ENCODE data around the gene SYT1.

SYT1 gene

GRCh38 chr12:79435742-79436141 lies 571.2 kb downstream of the SYT1 start:
- no peak overlapping the region for H3K4me3 Mint-ChIP-seq
- H3K4me1 Mint-ChIP-seq (ENCODE audit: low read depth): no peaks in the 10 kb centered on the region
- H3K9me3 Mint-ChIP-seq: no peaks in the 10 kb centered on the region
- H3K36me3 Mint-ChIP-seq (ENCODE audit: low read depth): no peaks in the 10 kb centered on the region
- no peak overlapping the region for H3K27ac Mint-ChIP-seq
- no peaks in the 10 kb centered on the region for H3K27me3 Mint-ChIP-seq

- Mint-ChIP-seq H3K4me1 (ENCODE audit: low read depth) (no peaks in the 10 kb centered on the region), H3K27ac (no peak overlapping the region), H3K9me3 (peaks cover 5% of the 10 kb centered on the region), H3K36me3 (ENCODE audit: low read depth) (no peaks in the 10 kb centered on the region), H3K27me3 (no peaks in the 10 kb centered on the region), H3K4me3 (no peak overlapping the region)
These were observed 574.1 kb downstream of the SYT1 start for GRCh38 chr12:79438480-79439174.

DNA sequence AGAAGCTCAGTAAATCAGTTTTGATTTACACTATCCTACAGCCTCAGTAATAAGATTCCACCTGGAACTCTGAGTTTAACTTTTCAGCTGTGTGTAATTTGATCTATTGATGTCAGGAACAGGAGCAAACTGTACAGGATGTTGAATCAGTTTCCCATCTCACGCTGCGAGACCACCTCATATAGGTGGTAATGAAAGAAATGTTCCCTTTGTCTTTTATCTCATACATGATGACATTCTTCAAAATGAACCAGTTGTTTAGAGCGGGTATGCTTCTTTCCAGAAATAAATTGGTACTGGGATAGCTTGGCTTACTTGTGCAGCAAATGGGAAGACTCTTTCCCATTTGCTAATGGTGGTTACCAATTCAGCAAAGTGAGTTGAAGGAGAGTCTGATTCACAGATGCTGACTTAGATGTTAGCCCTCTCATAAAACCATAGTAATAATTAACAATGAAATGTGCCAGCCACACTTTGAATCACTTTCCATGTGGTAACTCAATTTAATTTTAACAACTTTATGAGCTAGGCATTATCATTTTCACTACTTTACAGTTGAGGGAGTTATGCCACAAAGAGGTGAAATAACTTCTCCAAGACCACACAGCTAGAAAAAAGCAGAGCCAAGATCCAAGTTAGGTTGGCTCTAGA lies 574.7 kb downstream of the SYT1 start:
- H3K27me3 Mint-ChIP-seq: no peaks in the 10 kb centered on the region
- H3K27ac Mint-ChIP-seq: no peak overlapping the region
- no peaks in the 10 kb centered on the region for H3K4me1 Mint-ChIP-seq (ENCODE audit: low read depth)
- H3K4me3 Mint-ChIP-seq: no peak overlapping the region
- no peaks in the 10 kb centered on the region for H3K36me3 Mint-ChIP-seq (ENCODE audit: low read depth)
- H3K9me3 Mint-ChIP-seq: peaks cover 5% of the 10 kb centered on the region

DNA sequence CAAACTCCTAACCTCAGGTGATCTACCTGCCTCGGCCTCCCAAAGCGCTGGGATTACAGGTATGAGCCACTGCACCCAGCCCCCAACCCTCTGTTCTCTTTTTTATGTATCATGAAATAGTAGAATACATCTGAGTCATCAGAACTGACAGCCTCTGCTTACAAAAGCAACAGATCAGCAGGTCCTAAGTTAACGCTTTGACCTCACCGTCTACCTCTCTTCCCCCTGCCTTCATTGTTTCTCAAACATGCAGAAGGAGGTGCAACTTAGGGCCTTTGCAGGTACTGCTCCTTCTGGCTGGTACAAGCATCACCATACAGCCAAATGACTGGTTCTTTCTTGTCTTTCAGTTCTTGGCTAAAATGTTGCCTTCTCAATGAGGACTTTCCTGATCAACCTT lies 577.0 kb downstream of the SYT1 start:
- no peaks in the 10 kb centered on the region for H3K4me1 Mint-ChIP-seq (ENCODE audit: low read depth)
- no peak overlapping the region for H3K4me3 Mint-ChIP-seq
- peaks cover 5% of the 10 kb centered on the region for H3K9me3 Mint-ChIP-seq
- H3K27me3 Mint-ChIP-seq: no peaks in the 10 kb centered on the region
- H3K27ac Mint-ChIP-seq: no peak overlapping the region
- H3K36me3 Mint-ChIP-seq (ENCODE audit: low read depth): no peaks in the 10 kb centered on the region

DNA sequence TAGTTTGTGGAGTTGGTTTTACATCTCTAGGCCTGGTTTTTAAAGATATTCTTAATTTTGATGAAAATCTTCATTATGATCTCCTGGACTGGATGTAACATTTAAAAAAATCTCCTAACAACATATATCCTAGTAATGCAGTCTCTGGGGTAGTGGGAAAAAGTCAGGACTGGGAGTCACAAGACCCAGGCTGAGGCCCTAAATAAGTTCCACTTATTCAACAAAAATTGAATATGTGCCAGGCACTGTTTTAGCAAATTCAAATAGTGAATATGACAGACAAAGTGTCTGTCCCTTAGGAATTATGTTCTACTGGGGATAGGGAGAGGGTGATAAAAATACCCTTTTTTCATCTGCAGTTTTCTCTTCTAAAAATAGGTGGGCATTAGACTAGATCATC lies 577.8 kb downstream of the SYT1 start:
- Mint-ChIP-seq H3K4me1 (ENCODE audit: low read depth) (no peaks in the 10 kb centered on the region), H3K27ac (no peak overlapping the region), H3K27me3 (no peaks in the 10 kb centered on the region), H3K9me3 (peaks cover 5% of the 10 kb centered on the region), H3K36me3 (ENCODE audit: low read depth) (no peaks in the 10 kb centered on the region), H3K4me3 (no peak overlapping the region)

DNA sequence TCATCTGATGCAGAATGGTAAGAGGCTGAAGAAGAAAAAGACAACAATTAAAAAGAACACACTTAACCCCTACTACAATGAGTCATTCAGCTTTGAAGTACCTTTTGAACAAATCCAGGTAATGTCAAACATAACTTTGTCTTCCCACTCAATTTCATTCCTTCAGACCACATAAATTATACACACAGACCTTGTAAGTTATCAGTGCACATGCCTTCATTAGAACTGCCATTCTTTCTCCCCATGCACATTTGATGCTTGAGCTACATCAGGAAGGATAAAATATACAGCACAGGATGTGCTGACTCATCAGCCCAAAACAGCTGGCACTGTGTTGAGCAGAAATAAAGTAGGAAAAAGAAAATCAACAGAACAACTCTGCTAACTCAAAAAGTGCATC lies 579.5 kb downstream of the SYT1 start:
- Mint-ChIP-seq H3K27me3 (no peaks in the 10 kb centered on the region), H3K9me3 (peaks cover 5% of the 10 kb centered on the region), H3K27ac (no peak overlapping the region), H3K36me3 (ENCODE audit: low read depth) (no peaks in the 10 kb centered on the region), H3K4me1 (ENCODE audit: low read depth) (no peaks in the 10 kb centered on the region), H3K4me3 (no peak overlapping the region)

GRCh38 chr12:79448816-79449215 lies 584.2 kb downstream of the SYT1 start:
- Mint-ChIP-seq H3K36me3 (ENCODE audit: low read depth) (no peaks in the 10 kb centered on the region), H3K4me3 (no peak overlapping the region), H3K4me1 (ENCODE audit: low read depth) (no peaks in the 10 kb centered on the region), H3K27ac (no peak overlapping the region), H3K9me3 (peaks cover 4% of the 10 kb centered on the region), H3K27me3 (no peaks in the 10 kb centered on the region)

GRCh38 chr12:79451365-79451764 lies 586.8 kb downstream of the SYT1 start:
- Mint-ChIP-seq H3K36me3 (ENCODE audit: low read depth) (no peaks in the 10 kb centered on the region), H3K4me3 (no peak overlapping the region), H3K4me1 (ENCODE audit: low read depth) (no peaks in the 10 kb centered on the region), H3K27me3 (no peaks in the 10 kb centered on the region), H3K9me3 (peaks cover 4% of the 10 kb centered on the region), H3K27ac (no peak overlapping the region)

- H3K4me1 Mint-ChIP-seq (ENCODE audit: low read depth): no peaks in the 10 kb centered on the region
- H3K4me3 Mint-ChIP-seq: no peak overlapping the region
- no peaks in the 10 kb centered on the region for H3K36me3 Mint-ChIP-seq (ENCODE audit: low read depth)
- no peak overlapping the region for H3K27ac Mint-ChIP-seq
- no peaks in the 10 kb centered on the region for H3K27me3 Mint-ChIP-seq
- H3K9me3 Mint-ChIP-seq: peaks cover 4% of the 10 kb centered on the region
These were observed 587.4 kb downstream of the SYT1 start for GRCh38 chr12:79451978-79452377.

DNA sequence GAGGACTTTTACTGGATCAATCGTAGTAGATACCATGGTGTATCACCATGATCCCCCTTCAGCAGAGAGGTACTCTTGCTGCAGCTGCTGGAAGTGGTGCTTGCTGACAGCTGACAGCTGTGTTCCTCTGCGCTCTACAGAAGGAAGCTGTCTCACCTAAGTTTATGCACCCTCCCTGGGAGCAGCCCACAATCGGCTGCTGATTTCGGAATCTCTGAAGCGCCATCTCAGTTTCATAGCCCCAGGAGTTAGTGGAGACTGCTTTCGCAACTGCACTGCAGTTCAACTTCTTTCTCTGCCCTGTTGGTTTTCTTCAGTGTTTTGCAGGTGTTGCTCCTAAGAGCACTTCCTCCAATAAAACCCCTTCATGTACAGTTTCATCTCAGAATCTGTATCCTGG lies 588.3 kb downstream of the SYT1 start:
- H3K4me1 Mint-ChIP-seq (ENCODE audit: low read depth): no peaks in the 10 kb centered on the region
- H3K9me3 Mint-ChIP-seq: peaks cover 4% of the 10 kb centered on the region
- H3K27me3 Mint-ChIP-seq: no peaks in the 10 kb centered on the region
- H3K4me3 Mint-ChIP-seq: no peak overlapping the region
- H3K36me3 Mint-ChIP-seq (ENCODE audit: low read depth): no peaks in the 10 kb centered on the region
- no peak overlapping the region for H3K27ac Mint-ChIP-seq

DNA sequence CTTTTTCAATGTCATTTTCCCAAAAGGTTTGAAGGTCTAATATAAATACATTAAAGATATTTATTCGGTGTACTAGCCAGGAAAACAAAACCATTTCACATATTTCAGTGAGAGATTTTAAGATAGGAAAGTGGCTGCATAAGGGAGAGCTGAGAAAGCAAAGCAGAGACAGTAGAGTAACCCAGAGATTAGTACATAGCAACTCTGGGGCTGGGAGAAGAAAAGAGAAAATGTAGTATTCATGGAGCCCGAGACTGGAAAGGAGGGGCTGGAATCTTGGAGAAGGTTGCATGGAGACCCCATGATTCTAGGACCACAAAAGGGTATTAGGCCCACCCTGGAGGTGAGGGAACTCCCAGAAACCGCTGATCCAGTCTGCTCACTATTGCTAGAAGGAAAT lies 589.2 kb downstream of the SYT1 start:
- no peak overlapping the region for H3K4me3 Mint-ChIP-seq
- H3K27ac Mint-ChIP-seq: no peak overlapping the region
- H3K4me1 Mint-ChIP-seq (ENCODE audit: low read depth): no peaks in the 10 kb centered on the region
- peaks cover 4% of the 10 kb centered on the region for H3K9me3 Mint-ChIP-seq
- no peaks in the 10 kb centered on the region for H3K27me3 Mint-ChIP-seq
- no peaks in the 10 kb centered on the region for H3K36me3 Mint-ChIP-seq (ENCODE audit: low read depth)

DNA sequence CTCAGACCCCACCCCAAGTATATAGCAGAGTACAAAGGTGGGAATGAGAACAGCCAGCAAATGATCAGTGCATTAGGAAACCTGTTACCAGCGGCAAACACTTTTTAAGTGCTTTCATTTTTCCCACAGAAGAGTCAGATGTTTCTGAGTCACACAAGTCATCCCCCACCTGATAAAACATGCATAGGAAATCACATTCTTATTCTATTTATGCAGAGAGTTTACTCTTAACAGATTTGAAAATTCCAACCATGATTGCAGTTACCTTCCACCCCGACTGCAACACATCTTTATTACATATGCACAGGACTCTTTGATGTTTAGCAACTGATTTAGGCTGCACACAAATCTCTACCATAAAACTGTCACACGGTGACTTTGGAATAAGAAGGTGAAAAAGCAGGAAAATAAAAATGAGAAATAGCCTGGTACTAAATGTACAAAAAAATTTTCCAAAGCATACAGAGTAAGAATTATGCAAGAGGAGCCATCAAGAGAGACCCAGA lies 589.8 kb downstream of the SYT1 start:
- peaks cover 4% of the 10 kb centered on the region for H3K9me3 Mint-ChIP-seq
- no peak overlapping the region for H3K27ac Mint-ChIP-seq
- H3K27me3 Mint-ChIP-seq: no peaks in the 10 kb centered on the region
- no peaks in the 10 kb centered on the region for H3K4me1 Mint-ChIP-seq (ENCODE audit: low read depth)
- no peak overlapping the region for H3K4me3 Mint-ChIP-seq
- no peaks in the 10 kb centered on the region for H3K36me3 Mint-ChIP-seq (ENCODE audit: low read depth)

GRCh38 chr12:79455286-79455685 lies 590.7 kb downstream of the SYT1 start:
- Mint-ChIP-seq H3K36me3 (ENCODE audit: low read depth) (no peaks in the 10 kb centered on the region), H3K27ac (no peak overlapping the region)

GRCh38 chr12:79482323-79482722 lies 617.7 kb downstream of the SYT1 start:
- no peak overlapping the region for H3K27ac Mint-ChIP-seq
- H3K4me3 Mint-ChIP-seq: no peak overlapping the region
- H3K36me3 Mint-ChIP-seq (ENCODE audit: low read depth): no peaks in the 10 kb centered on the region
- H3K27me3 Mint-ChIP-seq: no peaks in the 10 kb centered on the region
- no peaks in the 10 kb centered on the region for H3K9me3 Mint-ChIP-seq
- H3K4me1 Mint-ChIP-seq (ENCODE audit: low read depth): no peaks in the 10 kb centered on the region

More at GRCh38 chr12:79455286-79455685, 590.7 kb downstream of the SYT1 start:
- peaks cover 4% of the 10 kb centered on the region for H3K9me3 Mint-ChIP-seq
- no peaks in the 10 kb centered on the region for H3K27me3 Mint-ChIP-seq
- no peaks in the 10 kb centered on the region for H3K4me1 Mint-ChIP-seq (ENCODE audit: low read depth)
- H3K4me3 Mint-ChIP-seq: no peak overlapping the region

DNA sequence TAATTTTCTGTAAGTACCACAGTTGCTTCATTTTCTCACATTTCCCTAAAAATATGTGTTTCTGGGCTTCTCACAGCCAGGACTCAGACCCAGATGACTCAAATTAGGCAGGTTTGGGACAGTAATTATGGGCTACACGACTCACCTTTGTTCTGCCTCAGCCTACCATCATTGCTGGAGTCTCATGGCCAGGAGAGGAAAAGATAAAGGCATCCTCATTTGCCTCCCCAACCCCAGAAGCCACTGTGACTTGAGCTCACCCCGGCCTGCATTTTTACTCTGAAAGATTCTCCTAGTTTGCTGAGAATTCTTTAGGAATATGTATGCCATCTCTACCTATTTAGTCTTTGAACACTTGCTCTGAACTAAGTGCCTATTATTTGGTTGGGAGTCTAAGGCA lies 618.3 kb downstream of the SYT1 start:
- Mint-ChIP-seq H3K4me1 (ENCODE audit: low read depth) (no peaks in the 10 kb centered on the region), H3K9me3 (no peaks in the 10 kb centered on the region), H3K27me3 (no peaks in the 10 kb centered on the region), H3K27ac (no peak overlapping the region), H3K36me3 (ENCODE audit: low read depth) (no peaks in the 10 kb centered on the region), H3K4me3 (no peak overlapping the region)

DNA sequence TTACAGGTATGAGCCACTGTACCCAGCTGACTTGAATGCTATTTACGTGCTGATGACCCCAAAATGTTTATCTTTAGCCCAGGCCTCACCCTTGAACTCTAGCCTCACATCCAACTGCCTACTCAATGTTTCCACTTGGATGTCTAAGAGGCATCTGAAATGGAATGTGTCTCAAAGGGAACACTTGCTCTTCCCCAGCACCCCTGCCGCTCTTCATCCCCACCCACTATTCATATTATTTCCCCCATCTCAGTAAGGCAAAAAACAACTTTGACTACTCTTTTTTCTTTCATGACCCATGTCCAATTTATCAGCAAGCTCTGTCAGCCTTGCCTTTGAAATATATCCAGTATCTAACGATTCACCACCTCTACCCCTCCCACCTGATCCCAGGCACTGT lies 621.6 kb downstream of the SYT1 start:
- H3K27me3 Mint-ChIP-seq: no peaks in the 10 kb centered on the region
- H3K27ac Mint-ChIP-seq: no peak overlapping the region
- no peaks in the 10 kb centered on the region for H3K4me1 Mint-ChIP-seq (ENCODE audit: low read depth)
- no peaks in the 10 kb centered on the region for H3K36me3 Mint-ChIP-seq (ENCODE audit: low read depth)
- peaks cover 4% of the 10 kb centered on the region for H3K9me3 Mint-ChIP-seq
- no peak overlapping the region for H3K4me3 Mint-ChIP-seq

Measured in stimulated activated naive CD8-positive, alpha-beta T cell treated with anti-CD3 and anti-CD28 coated beads, Interleukin-15, Interleukin-2, amounts not matched to agents 100 ng/mL and 50 ng/mL, for 24 hours (primary cell).